HL-60 (cell line): ENCODE results near the gene ST6GALNAC4.

Experiments
- DNase-seq, 2 experiments: peaks; one replicate each; pipeline ENCODE4 v3.0.0-alpha.2; 2010 to 2020; ENCODE audit warnings: low read depth in 1 of 2, low spot score in 1 of 2
- H3K27ac ChIP-seq: fragments of 250-450 bp; sonication (Bioruptor Pico); replicated peaks from 2 replicates; pipeline ENCODE4 v1.5.1; 2020; ENCODE audit warnings: mild to moderate bottlenecking, moderate library complexity
- H3K27me3 ChIP-seq: fragments of 250-450 bp; sonication (Bioruptor Pico); 2 replicates; pipeline ENCODE4 v1.5.1; 2021; ENCODE audit warnings: mild to moderate bottlenecking, moderate library complexity; ENCODE audit not compliant: insufficient read depth, poor library complexity, severe bottlenecking
- H3K4me3 ChIP-seq: replicated peaks from 2 replicates; pipeline ENCODE4 v1.5.1; 2011; ENCODE audit warnings: mild to moderate bottlenecking, control low read depth, low read length; ENCODE audit not compliant: insufficient read depth
- CTCF ChIP-seq: IDR thresholded peaks from one replicate; pipeline ENCODE4 v1.5.1; 2011; ENCODE audit warnings: low read length, control low read depth, inconsistent platforms; ENCODE audit not compliant: insufficient read depth
- GABPA ChIP-seq: IDR thresholded peaks from 2 replicates; pipeline ENCODE4 v1.6.1; 2012; ENCODE audit warnings: low read depth
- POLR2AphosphoS5 ChIP-seq: IDR thresholded peaks from 2 replicates; pipeline ENCODE4 v1.6.1; 2012; ENCODE audit warnings: low read depth
- REST ChIP-seq: IDR thresholded peaks from 2 replicates; pipeline ENCODE4 v1.6.1; 2012; ENCODE audit warnings: low read depth; ENCODE audit not compliant: insufficient replicate concordance
- SPI1 ChIP-seq: IDR thresholded peaks from 2 replicates; pipeline ENCODE4 v1.6.1; 2012; ENCODE audit warnings: low read depth, mild to moderate bottlenecking, borderline replicate concordance

ST6GALNAC4 gene

GRCh38 chr9:127905004-127905728 is 11.7 kb downstream of the ST6GALNAC4 start:
- DNase-seq, result peak in 1 of 2 experiments; percentile 67
- no peak overlapping the region for H3K4me3 ChIP-seq
- no peak for TF ChIP-seq POLR2AphosphoS5
- no peak for TF ChIP-seq REST
- TF ChIP-seq SPI1, result no peak; the same call in 1 of the 2 replicates
- no peak for TF ChIP-seq GABPA
- TF ChIP-seq CTCF, result no peak

GRCh38 chr9:127904561-127905003 is 12.3 kb downstream of the ST6GALNAC4 start:
- TF ChIP-seq REST (peak; percentile 18), POLR2AphosphoS5 (no peak), GABPA (no peak)
- Histone ChIP-seq H3K27ac (peak overlapping the region; percentile 77), H3K27me3 (no peaks in the 10 kb centered on the region), H3K4me3 (no peak overlapping the region)
- peak in 1 of 2 experiments; percentile 69 for DNase-seq

More at GRCh38 chr9:127905004-127905728, 11.7 kb downstream of the ST6GALNAC4 start:
- H3K27me3 ChIP-seq, result no peaks in the 10 kb centered on the region
- H3K27ac ChIP-seq, result peak overlapping the region; percentile 77

- peak in 1 of 2 experiments; percentile 23 for DNase-seq
- H3K4me3 ChIP-seq, result no peak overlapping the region
- H3K27ac ChIP-seq, result peak overlapping the region; percentile 77
- TF ChIP-seq GABPA (no peak), POLR2AphosphoS5 (no peak), SPI1 (no peak), REST (no peak), CTCF (no peak)
- no peaks in the 10 kb centered on the region for H3K27me3 ChIP-seq
Measured at GRCh38 chr9:127903557-127904475, 13.0 kb downstream of the ST6GALNAC4 start.
